K562 (cell line): ENCODE measurements around the gene LGALS3. TPM values are rescaled to one million over a fixed set of nuclear protein-coding genes. Genes with fewer than 3 reads are reported as not detected.
A peak's percentile ranks its signal among the peaks of the same experiment; 100 is the strongest.

Experiments used
- BCL6 ChIP-seq: fragments of 250-450 bp; sonication (Bioruptor Pico); IDR thresholded peaks from 2 replicates; pipeline ENCODE4 v1.4.0; 2020
- CBFA2T2 ChIP-seq: fragments of 450-650 bp; conservative IDR thresholded peaks from 2 replicates; pipeline ENCODE4 v1.6.1; 2017; ENCODE audit warnings: mild to moderate bottlenecking
- CBFA2T3 ChIP-seq: fragments of 450-650 bp; IDR thresholded peaks from 2 replicates; pipeline ENCODE4 v1.6.1; 2017
- ELF1 ChIP-seq: fragments of 200-800 bp; sonication (Bioruptor generic); IDR thresholded peaks from 2 replicates; pipeline ENCODE4 v1.6.1; 2016; ENCODE audit warnings: missing genetic modification characterization, missing compliant biosample characterization
- KDM1A ChIP-seq, 2 experiments: fragments of 450-650 bp; IDR thresholded peaks; 2 replicates each; pipeline ENCODE4 v1.6.1; 2016; ENCODE audit warnings: mild to moderate bottlenecking in 2 of 2
- POLR2AphosphoS2 ChIP-seq: IDR thresholded peaks from 2 replicates; pipeline ENCODE4 v1.6.1; 2012; ENCODE audit warnings: low read length, improper control_type of control experiment
- PURB ChIP-seq: sonication (generic); formaldehyde crosslinking; IDR thresholded peaks from 2 replicates; pipeline ENCODE4 v1.9.0; 2021; ENCODE audit warnings: low read depth, mild to moderate bottlenecking, missing genetic modification reagents
- RCOR1 ChIP-seq, 2 experiments: IDR thresholded peaks; 2 replicates each; pipeline ENCODE4 v1.6.1; 2012; ENCODE audit warnings: low read depth in 2 of 2, low read length in 2 of 2, borderline replicate concordance in 1 of 2, improper control_type of control experiment in 1 of 2
- SLC30A9 ChIP-seq: fragments of 250-450 bp; sonication (Bioruptor Pico); IDR thresholded peaks from 2 replicates; pipeline ENCODE4 v1.8.0; 2022; ENCODE audit warnings: mild to moderate bottlenecking, moderate library complexity
- SMARCA5 ChIP-seq: fragments of 450-650 bp; IDR thresholded peaks from 2 replicates; pipeline ENCODE4 v1.6.1; 2016
- SMARCC2 ChIP-seq: fragments of 450-650 bp; IDR thresholded peaks from 2 replicates; pipeline ENCODE4 v1.6.1; 2017; ENCODE audit warnings: antibody characterized with exemption, moderate library complexity, mild to moderate bottlenecking, low read depth
- TCF3 ChIP-seq: sonication (generic); formaldehyde crosslinking; IDR thresholded peaks from 2 replicates; pipeline ENCODE4 v1.4.0; 2020; ENCODE audit warnings: mild to moderate bottlenecking, missing genetic modification reagents
- TEAD4 ChIP-seq, 2 experiments: sonication (generic) in 1 of 2; formaldehyde crosslinking in 1 of 2; IDR thresholded peaks; 2 replicates each; pipeline versions ENCODE4 v1.6.1 to v1.8.0; 2012 to 2022; ENCODE audit warnings: borderline replicate concordance in 1 of 2, inconsistent platforms in 1 of 2, low read length in 1 of 2, mild to moderate bottlenecking in 1 of 2, missing genetic modification reagents in 1 of 2
- ZFP1 ChIP-seq: fragments of 450-650 bp; formaldehyde crosslinking; IDR thresholded peaks from 2 replicates; pipeline ENCODE4 v1.4.0; 2020; ENCODE audit warnings: mild to moderate bottlenecking, mixed read lengths
- polyA plus RNA-seq, 8 experiments: library from polyadenylated mRNA; depleted of rRNA in 4 of 8; stranded (reverse) in 5 of 8; unstranded in 3 of 8; fragments of >200 nt; fragmentation: Nextera tagmentation in 2 of 8; fragmentation: Illumina TruSeq in 1 of 8; extraction: Ambion mirVana in 2 of 8; extraction: Trizol in 1 of 8; gene quantifications; 2 replicates each; pipeline versions ENCODE4 v1.2.1 to v1.2.3, GENCODE V29; 2011 to 2014; ENCODE audit warnings: inconsistent platforms in 1 of 8, missing spikeins in 1 of 8
- total RNA-seq, 7 experiments: library from RNA; depleted of rRNA in 6 of 7; stranded (reverse); fragments of >200 nt in 6 of 7; fragmentation: Illumina TruSeq in 2 of 7; extraction: Trizol in 2 of 7; gene quantifications; 2 replicates each; pipeline versions ENCODE4 v1.2.1 to v1.2.3, GENCODE V29; 2011 to 2021; ENCODE audit warnings: low replicate concordance in 1 of 7
- TF ChIP-seq, protein P1 (sequence below), 2 experiments: fragments of 450-650 bp; formaldehyde crosslinking in 1 of 2; IDR thresholded peaks; 2 replicates each; pipeline versions ENCODE4 v1.4.0 to v1.6.1; 2014 to 2020; ENCODE audit warnings: mild to moderate bottlenecking in 2 of 2, borderline replicate concordance in 1 of 2, low read depth in 1 of 2
- TF ChIP-seq, protein P2 (sequence below): sonication (generic); formaldehyde crosslinking; IDR thresholded peaks from 2 replicates; pipeline ENCODE4 v1.8.1; 2023; ENCODE audit warnings: mild to moderate bottlenecking, missing genetic modification reagents
- TF ChIP-seq, protein P3 (sequence below): sonication (generic); formaldehyde crosslinking; IDR thresholded peaks from 2 replicates; pipeline ENCODE4 v1.4.0; 2020; ENCODE audit warnings: mild to moderate bottlenecking, missing genetic modification reagents

LGALS3 gene
- total and polyA plus RNA-seq, 9 of the 15 experiments (the other 6 are each of a cell fraction or from before 2014, with no cell fraction given) = 0.04 to 1.9 (median 1.1) TPM

DNA sequence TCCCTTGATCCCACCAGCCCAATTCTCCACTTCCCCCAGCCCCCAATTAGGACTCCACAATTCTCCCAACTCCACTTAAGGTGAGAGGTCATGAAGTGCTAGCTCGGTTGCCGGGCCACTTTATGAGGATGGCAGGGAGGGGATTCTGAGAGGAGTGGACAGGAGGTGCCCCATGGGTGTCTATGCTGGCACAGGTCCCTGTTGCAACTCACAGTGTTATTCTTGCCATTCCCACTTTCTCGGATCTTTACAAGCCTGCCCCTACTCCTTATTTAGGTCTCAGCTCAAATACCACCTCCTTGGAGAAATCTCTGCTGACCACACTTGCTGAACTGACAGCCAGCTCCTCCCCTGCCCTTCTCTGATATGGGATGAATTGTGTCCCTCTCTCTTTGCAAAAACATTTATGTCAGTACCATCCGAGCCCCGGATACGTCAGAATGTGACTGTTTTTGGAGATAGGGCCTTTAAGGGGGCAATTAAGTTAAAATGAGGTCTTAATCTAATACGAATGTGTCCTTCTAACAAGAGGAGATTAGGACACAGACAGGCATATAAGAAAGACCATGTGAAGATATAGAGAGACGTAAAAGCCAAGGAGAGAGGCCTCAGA lies 4.2 kb upstream of the LGALS3 start (continued):
- TF ChIP-seq, protein P1, sequence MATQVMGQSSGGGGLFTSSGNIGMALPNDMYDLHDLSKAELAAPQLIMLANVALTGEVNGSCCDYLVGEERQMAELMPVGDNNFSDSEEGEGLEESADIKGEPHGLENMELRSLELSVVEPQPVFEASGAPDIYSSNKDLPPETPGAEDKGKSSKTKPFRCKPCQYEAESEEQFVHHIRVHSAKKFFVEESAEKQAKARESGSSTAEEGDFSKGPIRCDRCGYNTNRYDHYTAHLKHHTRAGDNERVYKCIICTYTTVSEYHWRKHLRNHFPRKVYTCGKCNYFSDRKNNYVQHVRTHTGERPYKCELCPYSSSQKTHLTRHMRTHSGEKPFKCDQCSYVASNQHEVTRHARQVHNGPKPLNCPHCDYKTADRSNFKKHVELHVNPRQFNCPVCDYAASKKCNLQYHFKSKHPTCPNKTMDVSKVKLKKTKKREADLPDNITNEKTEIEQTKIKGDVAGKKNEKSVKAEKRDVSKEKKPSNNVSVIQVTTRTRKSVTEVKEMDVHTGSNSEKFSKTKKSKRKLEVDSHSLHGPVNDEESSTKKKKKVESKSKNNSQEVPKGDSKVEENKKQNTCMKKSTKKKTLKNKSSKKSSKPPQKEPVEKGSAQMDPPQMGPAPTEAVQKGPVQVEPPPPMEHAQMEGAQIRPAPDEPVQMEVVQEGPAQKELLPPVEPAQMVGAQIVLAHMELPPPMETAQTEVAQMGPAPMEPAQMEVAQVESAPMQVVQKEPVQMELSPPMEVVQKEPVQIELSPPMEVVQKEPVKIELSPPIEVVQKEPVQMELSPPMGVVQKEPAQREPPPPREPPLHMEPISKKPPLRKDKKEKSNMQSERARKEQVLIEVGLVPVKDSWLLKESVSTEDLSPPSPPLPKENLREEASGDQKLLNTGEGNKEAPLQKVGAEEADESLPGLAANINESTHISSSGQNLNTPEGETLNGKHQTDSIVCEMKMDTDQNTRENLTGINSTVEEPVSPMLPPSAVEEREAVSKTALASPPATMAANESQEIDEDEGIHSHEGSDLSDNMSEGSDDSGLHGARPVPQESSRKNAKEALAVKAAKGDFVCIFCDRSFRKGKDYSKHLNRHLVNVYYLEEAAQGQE (IDR thresholded peaks at IDR 0.05; ENCODE audit: borderline replicate concordance) = no peak
- TF ChIP-seq, protein P1 (CRISPR knock-in tag; IDR thresholded peaks at IDR 0.05; ENCODE audit: low read depth) = no peak
- peak; percentile 83 for TF ChIP-seq CBFA2T3
- TF ChIP-seq TEAD4 (IDR thresholded peaks at IDR 0.05; ENCODE audit: low read length) = peak; percentile 62; the same call in 1 of the 2 replicates
- TF ChIP-seq TEAD4 (CRISPR knock-in tag; IDR thresholded peaks at IDR 0.05; ENCODE audit: borderline replicate concordance) = no peak
- TF ChIP-seq, protein P2, sequence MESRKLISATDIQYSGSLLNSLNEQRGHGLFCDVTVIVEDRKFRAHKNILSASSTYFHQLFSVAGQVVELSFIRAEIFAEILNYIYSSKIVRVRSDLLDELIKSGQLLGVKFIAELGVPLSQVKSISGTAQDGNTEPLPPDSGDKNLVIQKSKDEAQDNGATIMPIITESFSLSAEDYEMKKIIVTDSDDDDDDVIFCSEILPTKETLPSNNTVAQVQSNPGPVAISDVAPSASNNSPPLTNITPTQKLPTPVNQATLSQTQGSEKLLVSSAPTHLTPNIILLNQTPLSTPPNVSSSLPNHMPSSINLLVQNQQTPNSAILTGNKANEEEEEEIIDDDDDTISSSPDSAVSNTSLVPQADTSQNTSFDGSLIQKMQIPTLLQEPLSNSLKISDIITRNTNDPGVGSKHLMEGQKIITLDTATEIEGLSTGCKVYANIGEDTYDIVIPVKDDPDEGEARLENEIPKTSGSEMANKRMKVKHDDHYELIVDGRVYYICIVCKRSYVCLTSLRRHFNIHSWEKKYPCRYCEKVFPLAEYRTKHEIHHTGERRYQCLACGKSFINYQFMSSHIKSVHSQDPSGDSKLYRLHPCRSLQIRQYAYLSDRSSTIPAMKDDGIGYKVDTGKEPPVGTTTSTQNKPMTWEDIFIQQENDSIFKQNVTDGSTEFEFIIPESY = no peak
- TF ChIP-seq SMARCA5 = no peak
- TF ChIP-seq, protein P3, sequence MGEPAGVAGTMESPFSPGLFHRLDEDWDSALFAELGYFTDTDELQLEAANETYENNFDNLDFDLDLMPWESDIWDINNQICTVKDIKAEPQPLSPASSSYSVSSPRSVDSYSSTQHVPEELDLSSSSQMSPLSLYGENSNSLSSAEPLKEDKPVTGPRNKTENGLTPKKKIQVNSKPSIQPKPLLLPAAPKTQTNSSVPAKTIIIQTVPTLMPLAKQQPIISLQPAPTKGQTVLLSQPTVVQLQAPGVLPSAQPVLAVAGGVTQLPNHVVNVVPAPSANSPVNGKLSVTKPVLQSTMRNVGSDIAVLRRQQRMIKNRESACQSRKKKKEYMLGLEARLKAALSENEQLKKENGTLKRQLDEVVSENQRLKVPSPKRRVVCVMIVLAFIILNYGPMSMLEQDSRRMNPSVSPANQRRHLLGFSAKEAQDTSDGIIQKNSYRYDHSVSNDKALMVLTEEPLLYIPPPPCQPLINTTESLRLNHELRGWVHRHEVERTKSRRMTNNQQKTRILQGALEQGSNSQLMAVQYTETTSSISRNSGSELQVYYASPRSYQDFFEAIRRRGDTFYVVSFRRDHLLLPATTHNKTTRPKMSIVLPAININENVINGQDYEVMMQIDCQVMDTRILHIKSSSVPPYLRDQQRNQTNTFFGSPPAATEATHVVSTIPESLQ = no peak
- peak; percentile 38 for TF ChIP-seq TCF3
- TF ChIP-seq ELF1 (tag) = no peak
- TF ChIP-seq CBFA2T2 = peak; percentile 74
- TF ChIP-seq SLC30A9 (CRISPR knock-in tag) = no peak
- no peak for TF ChIP-seq SMARCC2
- TF ChIP-seq RCOR1 (IDR thresholded peaks at IDR 0.05; ENCODE audit: borderline replicate concordance in 1 of 2, low read depth in 2 of 2, low read length in 2 of 2) = peak in 1 of 2 experiments; percentile 30; a peak in 1 of 4 replicates
- TF ChIP-seq POLR2AphosphoS2 = no peak
- peak; percentile 56 to 61; a peak in 3 of 4 replicates for TF ChIP-seq KDM1A (IDR thresholded peaks at IDR 0.05)
- no peak for TF ChIP-seq BCL6 (CRISPR knock-in tag)
- TF ChIP-seq ZFP1 = no peak
- TF ChIP-seq PURB = no peak
